Colonic mucosa (tissue), 4 donors: ENCODE measurements around the gene NPC2. TPM values are rescaled to one million over a fixed set of nuclear protein-coding genes. Genes with fewer than 3 reads are reported as not detected.

Experiments
- DNase-seq: peaks from one replicate; pipeline ENCODE4 v3.0.0-alpha.2; 2020
- H3K27ac ChIP-seq: fragments of 200-600 bp; one replicate; pipeline ENCODE4 v1.8.0; 2021
- H3K27me3 ChIP-seq: fragments of 200-600 bp; one replicate; pipeline ENCODE4 v1.8.0; 2021
- H3K36me3 ChIP-seq: fragments of 200-600 bp; one replicate; pipeline ENCODE4 v1.8.0; 2021
- H3K4me1 ChIP-seq: fragments of 200-600 bp; one replicate; pipeline ENCODE4 v1.8.0; 2021; ENCODE audit warnings: mild to moderate bottlenecking
- H3K4me3 ChIP-seq: fragments of 200-600 bp; one replicate; pipeline ENCODE4 v1.8.0; 2021
- H3K9ac ChIP-seq, 2 donors: one replicate each; pipeline ENCODE4 v1.7.0; 2013; ENCODE audit warnings: control low read depth in 2 of 2, low read depth in 2 of 2, low read length in 2 of 2
- H3K9me3 ChIP-seq: fragments of 200-600 bp; one replicate; pipeline ENCODE4 v1.8.0; 2021
- CTCF ChIP-seq: fragments of 200-600 bp; IDR thresholded peaks from one replicate; pipeline ENCODE4 v1.8.0; 2022; ENCODE audit warnings: antibody characterized with exemption, mild to moderate bottlenecking
- intact Hi-C: fragments of 100-400 bp; cut with DNase I; formaldehyde crosslinking; loops from one replicate; pipeline ENCODE4 v1.14.1; 2022
- total RNA-seq, 2 donors: library from RNA; stranded (reverse); fragmentation: NEBNext Ultra II Directional in 1 of 2; extraction: Animal tissue kit (Norgen Biotek cat#: 25700) in 1 of 2; gene quantifications; one replicate each; pipeline ENCODE4 v1.2.1, GENCODE V29; 2021
- donor health status: healthy.
- donor health status: DM: no; HTN: no; CAD: no.
- donor health status: DM: no; HTN: no; CAD: no.

NPC2 gene
- total RNA-seq, 2 donors from 2014 or later = 93.6 to 233 TPM

- TF ChIP-seq CTCF = no peak
- no peak overlapping the region for H3K9ac ChIP-seq
Measured at GRCh38 chr14:74524812-74525135, 31.7 kb upstream of the NPC2 start.

DNA sequence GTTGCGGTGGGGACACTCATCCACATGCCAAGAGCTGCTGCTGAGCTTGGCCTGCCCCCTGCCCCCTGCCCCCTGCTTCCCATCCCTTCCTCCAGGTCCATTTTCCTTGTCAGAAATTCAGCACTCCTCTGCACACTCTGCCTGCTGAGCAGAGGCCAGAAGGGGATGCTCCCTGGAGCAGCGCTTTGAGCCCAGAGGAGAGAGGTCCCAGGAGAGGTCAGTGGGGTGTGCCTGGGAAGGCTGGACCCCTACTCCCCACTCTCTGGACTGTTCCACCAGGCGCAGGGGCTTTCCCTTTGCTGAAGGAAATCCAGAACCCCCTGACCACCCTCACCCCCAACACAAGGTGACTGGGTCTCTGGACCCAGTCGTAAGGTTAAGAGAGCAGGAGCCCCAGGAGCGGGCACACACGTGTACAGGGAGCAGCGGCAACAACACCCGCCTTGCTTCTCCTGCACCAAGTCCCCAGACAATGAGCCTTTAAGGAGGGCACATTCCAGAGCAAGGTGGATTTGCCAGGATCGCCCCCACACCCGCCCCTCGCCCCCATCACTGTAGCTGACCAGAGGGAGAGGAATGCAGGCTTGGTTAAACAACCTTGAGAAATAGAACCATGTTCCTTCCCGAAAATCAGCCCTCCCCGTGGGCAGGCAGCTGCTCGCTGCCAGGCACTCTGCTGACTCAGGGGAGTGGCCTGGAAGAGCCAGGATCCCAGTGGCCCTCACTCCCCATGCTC is 31.1 kb upstream of the NPC2 start:
- Histone ChIP-seq H3K9ac (no peak overlapping the region), H3K27ac (no peak overlapping the region), H3K36me3 (no peaks in the 10 kb centered on the region), H3K4me3 (no peak overlapping the region), H3K27me3 (no peaks in the 10 kb centered on the region), H3K4me1 (no peaks in the 10 kb centered on the region), H3K9me3 (no peaks in the 10 kb centered on the region)
- intact Hi-C loops = no loop called here
- no peak for TF ChIP-seq CTCF
- no peak for DNase-seq

More at GRCh38 chr14:74524812-74525135, 31.7 kb upstream of the NPC2 start:
- Histone ChIP-seq H3K27me3 (no peaks in the 10 kb centered on the region), H3K36me3 (no peaks in the 10 kb centered on the region), H3K27ac (no peak overlapping the region), H3K4me1 (no peaks in the 10 kb centered on the region), H3K4me3 (no peak overlapping the region), H3K9me3 (no peaks in the 10 kb centered on the region)
- no peak for DNase-seq
- intact Hi-C loops = no loop called here

DNA sequence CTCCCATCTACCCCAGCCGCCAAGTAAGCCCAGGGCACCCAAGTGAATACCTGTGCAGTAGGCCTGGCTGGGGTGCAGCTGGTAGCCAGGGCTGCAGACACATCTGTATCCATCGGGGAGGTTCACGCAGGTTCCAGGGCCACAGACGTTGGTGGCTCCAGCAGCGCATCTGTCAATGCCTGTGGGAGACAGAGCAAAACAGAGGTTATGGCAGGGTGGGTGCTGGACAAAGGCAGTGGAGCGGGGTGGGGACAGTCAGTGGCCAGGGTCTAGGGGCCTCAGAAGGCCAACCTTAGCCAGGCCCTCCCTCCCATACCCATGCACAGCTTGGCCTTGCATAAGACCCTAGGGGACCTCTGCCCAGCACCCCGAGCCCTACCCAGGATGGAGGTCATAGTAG is 29.6 kb upstream of the NPC2 start:
- H3K36me3 ChIP-seq = no peaks in the 10 kb centered on the region

DNA sequence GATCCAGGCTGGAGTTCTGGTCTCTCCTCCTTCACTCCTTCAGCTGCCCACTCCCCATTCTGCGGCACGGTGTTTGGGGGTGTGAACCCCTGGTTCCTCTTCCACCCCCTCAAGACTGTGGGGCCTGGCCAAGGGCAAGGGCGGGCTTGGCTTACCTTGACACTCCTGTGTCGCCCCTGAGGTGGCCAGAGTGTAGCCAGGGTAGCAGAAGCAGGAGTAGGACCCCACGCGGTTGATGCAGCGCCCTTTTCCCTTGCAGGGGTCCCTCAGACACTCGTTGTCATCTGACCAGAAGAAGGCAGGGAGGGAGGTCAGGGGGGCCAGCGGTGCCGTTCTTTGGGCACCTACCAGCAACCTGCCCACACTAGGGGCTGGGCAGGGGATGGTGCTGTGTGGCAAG is 28.7 kb upstream of the NPC2 start:
- Histone ChIP-seq H3K27ac (no peak overlapping the region), H3K27me3 (no peaks in the 10 kb centered on the region), H3K36me3 (no peaks in the 10 kb centered on the region), H3K4me1 (no peaks in the 10 kb centered on the region), H3K4me3 (no peak overlapping the region), H3K9ac (no peak overlapping the region), H3K9me3 (no peaks in the 10 kb centered on the region)
- no peak for DNase-seq
- no peak for TF ChIP-seq CTCF
- intact Hi-C loops = no loop called here

More for the DNA sequence above, 29.6 kb upstream of the NPC2 start:
- TF ChIP-seq CTCF = no peak
- Histone ChIP-seq H3K4me1 (no peaks in the 10 kb centered on the region), H3K27me3 (no peaks in the 10 kb centered on the region), H3K27ac (no peak overlapping the region), H3K4me3 (no peak overlapping the region), H3K9me3 (no peaks in the 10 kb centered on the region), H3K9ac (no peak overlapping the region)
- intact Hi-C loops = no loop called here
- DNase-seq = no peak

DNA sequence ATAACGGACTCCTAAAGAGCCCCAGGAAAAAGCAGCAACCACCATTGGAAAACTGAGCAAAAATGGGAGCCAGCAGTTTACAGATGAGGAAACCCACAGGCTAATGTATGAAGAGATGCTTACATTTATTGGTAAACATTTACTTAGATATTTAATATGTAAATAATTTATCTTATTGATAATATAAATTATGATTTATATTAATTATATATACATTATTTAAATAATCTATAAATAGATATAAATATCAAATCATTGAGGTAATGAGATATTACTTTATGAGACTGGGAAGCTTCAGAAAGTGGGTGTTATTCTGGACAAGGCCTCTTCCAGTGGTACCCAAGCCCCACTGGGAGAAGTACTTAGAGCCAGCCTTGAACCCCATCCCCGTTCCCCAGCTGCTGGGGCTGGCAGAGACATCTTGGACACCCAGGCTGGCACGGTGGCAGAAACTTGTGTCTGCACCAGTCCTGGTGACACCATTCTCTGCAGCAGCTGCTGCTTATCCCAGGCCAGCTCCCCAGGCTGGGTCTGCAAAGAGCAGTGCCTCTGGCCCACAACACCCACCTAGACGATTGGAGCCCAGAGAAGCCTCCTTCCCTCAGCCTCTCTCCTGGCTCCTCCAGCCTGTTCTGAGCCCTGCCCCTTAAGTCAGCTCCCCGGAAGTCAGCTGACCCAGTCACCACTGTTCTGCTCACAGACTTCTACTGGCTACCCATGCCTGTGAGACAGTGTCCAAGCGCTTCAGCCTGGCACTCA is 26.4 kb upstream of the NPC2 start:
- Histone ChIP-seq H3K4me3 (no peak overlapping the region), H3K9ac (no peak overlapping the region), H3K27ac (no peak overlapping the region), H3K36me3 (no peaks in the 10 kb centered on the region), H3K4me1 (no peaks in the 10 kb centered on the region), H3K27me3 (no peaks in the 10 kb centered on the region), H3K9me3 (no peaks in the 10 kb centered on the region)
- no peak for TF ChIP-seq CTCF
- DNase-seq = no peak
- intact Hi-C loops = no loop called here
